ENCODE measurements around the gene PIF1.
"Not testable (repeated sequence)": the region's sequence is repeated elsewhere in the genome, so short reads cannot be mapped to it uniquely, and the experiment has no call there.

Gene PIF1

GRCh38 chr15:64810497-64811326 is 14.7 kb downstream of the PIF1 start:
- DNase-seq (ENCODE audit: low spot score), result no peak

GRCh38 chr15:64809649-64810496 is 15.6 kb downstream of the PIF1 start:
- peak; percentile 70 for DNase-seq (ENCODE audit: low spot score)

- DNase-seq (ENCODE audit: low spot score), result no peak
These were observed 16.5 kb downstream of the PIF1 start for GRCh38 chr15:64808785-64809453.

- no peak for DNase-seq (ENCODE audit: low spot score)
These were observed 17.7 kb downstream of the PIF1 start for GRCh38 chr15:64807751-64808222.

GRCh38 chr15:64807051-64807749 is 18.2 kb downstream of the PIF1 start:
- no peak for DNase-seq (ENCODE audit: low spot score)

GRCh38 chr15:64806509-64806908 is 18.9 kb downstream of the PIF1 start:
- no peak for DNase-seq (ENCODE audit: low spot score)

GRCh38 chr15:64804619-64805018 is 20.8 kb downstream of the PIF1 start:
- DNase-seq (ENCODE audit: low spot score), result no peak

GRCh38 chr15:64803526-64803925 is 21.9 kb downstream of the PIF1 start:
- no peak for DNase-seq (ENCODE audit: low spot score)

- no peak for DNase-seq (ENCODE audit: low spot score)
These were observed 25.0 kb downstream of the PIF1 start for GRCh38 chr15:64800476-64800875.

- not testable (repeated sequence) for DNase-seq (ENCODE audit: low spot score)
These were observed 26.5 kb downstream of the PIF1 start for GRCh38 chr15:64798905-64799304.

GRCh38 chr15:64795921-64796320 is 29.5 kb downstream of the PIF1 start:
- not testable (repeated sequence) for DNase-seq (ENCODE audit: low spot score)

- DNase-seq (ENCODE audit: low spot score), result not testable (repeated sequence)
These were observed 30.1 kb downstream of the PIF1 start for GRCh38 chr15:64795299-64795698.

- DNase-seq (ENCODE audit: low spot score), result no peak
These were observed 33.2 kb downstream of the PIF1 start for GRCh38 chr15:64792282-64792681.

GRCh38 chr15:64791401-64791800 is 34.0 kb downstream of the PIF1 start:
- no peak for DNase-seq (ENCODE audit: low spot score)

GRCh38 chr15:64783796-64784195 is 41.7 kb downstream of the PIF1 start:
- no peak for DNase-seq (ENCODE audit: low spot score)

- no peak for DNase-seq (ENCODE audit: low spot score)
These were observed 42.7 kb downstream of the PIF1 start for GRCh38 chr15:64782751-64783150.

GRCh38 chr15:64781299-64781698 is 44.1 kb downstream of the PIF1 start:
- no peak for DNase-seq (ENCODE audit: low spot score)

GRCh38 chr15:64780600-64781156 is 44.8 kb downstream of the PIF1 start:
- no peak for DNase-seq (ENCODE audit: low spot score)

GRCh38 chr15:64779630-64780029 is 45.8 kb downstream of the PIF1 start:
- no peak for DNase-seq (ENCODE audit: low spot score)

- no peak for DNase-seq (ENCODE audit: low spot score)
These were observed 46.4 kb downstream of the PIF1 start for GRCh38 chr15:64779024-64779423.

GRCh38 chr15:64776402-64776786 is 49.1 kb downstream of the PIF1 start:
- no peak for DNase-seq (ENCODE audit: low spot score)

Measured in globus pallidus (tissue), 1 donor.